ENCODE measurements around the gene RNF123.

Gene RNF123

GRCh38 chr3:49754536-49754935 lies 65.2 kb downstream of the RNF123 start:
- TF ChIP-seq PATZ1 (CRISPR knock-in tag; IDR thresholded peaks at IDR 0.05; ENCODE audit: borderline replicate concordance) (no peak), OSR1 (CRISPR knock-in tag; IDR thresholded peaks at IDR 0.05) (no peak), POU6F1 (CRISPR knock-in tag; IDR thresholded peaks at IDR 0.05; ENCODE audit: borderline replicate concordance, low read depth) (no peak), BACH2 (CRISPR knock-in tag; IDR thresholded peaks at IDR 0.05; ENCODE audit: borderline replicate concordance) (no peak), ESRRG (CRISPR knock-in tag; IDR thresholded peaks at IDR 0.05) (no peak), CSDC2 (CRISPR knock-in tag; IDR thresholded peaks at IDR 0.05) (no peak), TCF4 (CRISPR knock-in tag; IDR thresholded peaks at IDR 0.05; ENCODE audit: borderline replicate concordance) (no peak), CREB5 (CRISPR knock-in tag; IDR thresholded peaks at IDR 0.05; ENCODE audit: low read depth) (no peak), ZC3H10 (CRISPR knock-in tag; IDR thresholded peaks at IDR 0.05) (no peak), ZFP30 (CRISPR knock-in tag; IDR thresholded peaks at IDR 0.05) (no peak), RARB (CRISPR knock-in tag; IDR thresholded peaks at IDR 0.05) (no peak), ZNF565 (CRISPR knock-in tag; conservative IDR thresholded peaks at IDR 0.05; ENCODE audit: low read depth) (no peak), ZNF70 (CRISPR knock-in tag; IDR thresholded peaks at IDR 0.05) (no peak), GLIS3 (CRISPR knock-in tag; IDR thresholded peaks at IDR 0.05) (no peak), ZFP3 (CRISPR knock-in tag; IDR thresholded peaks at IDR 0.05) (no peak)
- no peak for ATAC-seq

GRCh38 chr3:49756036-49756435 lies 66.7 kb downstream of the RNF123 start:
- ATAC-seq = no peak
- TF ChIP-seq PATZ1 (CRISPR knock-in tag; IDR thresholded peaks at IDR 0.05; ENCODE audit: borderline replicate concordance) = no peak
- no peak for TF ChIP-seq TSHZ2 (CRISPR knock-in tag; IDR thresholded peaks at IDR 0.05)
- no peak for TF ChIP-seq CSRNP3 (CRISPR knock-in tag; IDR thresholded peaks at IDR 0.05)
- no peak for TF ChIP-seq ZFP3 (CRISPR knock-in tag; IDR thresholded peaks at IDR 0.05)
- TF ChIP-seq ZFP30 (CRISPR knock-in tag; IDR thresholded peaks at IDR 0.05) = no peak
- no peak for TF ChIP-seq SNAI2 (CRISPR knock-in tag; IDR thresholded peaks at IDR 0.05)
- no peak for TF ChIP-seq BACH2 (CRISPR knock-in tag; IDR thresholded peaks at IDR 0.05; ENCODE audit: borderline replicate concordance)
- no peak for TF ChIP-seq ISL1 (CRISPR knock-in tag; IDR thresholded peaks at IDR 0.05)
- no peak for TF ChIP-seq CREB5 (CRISPR knock-in tag; IDR thresholded peaks at IDR 0.05; ENCODE audit: low read depth)
- TF ChIP-seq OSR1 (CRISPR knock-in tag; IDR thresholded peaks at IDR 0.05) = no peak
